IMR-90 (cell line): Measurements from ENCODE around the gene APOC4. TPM values are rescaled to one million over a fixed set of nuclear protein-coding genes. Genes with fewer than 3 reads are reported as not detected.

Experiments
- ATAC-seq: fragments of 200-7000 bp; cut with Tn5 transposase; 2 replicates; pipeline ENCODE4 v1.9.1; 2020; ENCODE audit warnings: low read depth, mild to moderate bottlenecking, moderate library complexity
- BruUV-seq: library from RNA; stranded (reverse); fragments of 400-500 nt; replicated peaks from 2 replicates; lab custom pipeline; 2021; lab: Mats Ljungman, UMichigan
- CTCF ChIA-PET: fragments of 300-600 bp; formaldehyde crosslinking; extraction: SDS; loops from one replicate; lab custom pipeline; 2021; ENCODE audit warnings: antibody characterized with exemption; lab: Yijun Ruan, JAX
- POLR2A ChIA-PET: fragments of 300-600 bp; sonication (Branson Sonifier 250); formaldehyde crosslinking; loops from one replicate; lab custom pipeline; 2022; ENCODE audit warnings: antibody characterized with exemption; ENCODE audit not compliant: unreplicated experiment; lab: Charles Lee
- DNase-seq: peaks from one replicate; pipeline ENCODE4 v3.0.0; 2013
- H2AFZ ChIP-seq: replicated peaks from 2 replicates; pipeline ENCODE3; 2013; ENCODE audit warnings: low read length, mild to moderate bottlenecking; ENCODE audit not compliant: poor library complexity
- H2AK5ac ChIP-seq: 2 replicates; pipeline ENCODE4 v1.6.1; 2013; ENCODE audit warnings: low read depth, low read length, inconsistent platforms
- H2AK9ac ChIP-seq: replicated peaks from 2 replicates; pipeline ENCODE3; 2013; ENCODE audit warnings: mild to moderate bottlenecking, low read depth, low read length, moderate library complexity; ENCODE audit not compliant: poor library complexity
- H2BK120ac ChIP-seq: 2 replicates; pipeline ENCODE4 v1.6.1; 2013; ENCODE audit warnings: low read depth, low read length, inconsistent platforms
- H2BK15ac ChIP-seq: 3 replicates; pipeline ENCODE4 v1.6.1; 2013; ENCODE audit warnings: low read depth, low read length, inconsistent platforms
- H2BK20ac ChIP-seq: 2 replicates; pipeline ENCODE4 v1.6.1; 2013; ENCODE audit warnings: low read depth, mild to moderate bottlenecking, inconsistent platforms, low read length, moderate library complexity
- H2BK5ac ChIP-seq: 2 replicates; pipeline ENCODE4 v1.6.1; 2013; ENCODE audit warnings: mild to moderate bottlenecking, low read depth, low read length, inconsistent platforms; ENCODE audit not compliant: poor library complexity, severe bottlenecking
- H3K14ac ChIP-seq: replicated peaks from 2 replicates; pipeline ENCODE4 v1.6.1; 2013; ENCODE audit warnings: low read depth, low read length, inconsistent platforms
- H3K18ac ChIP-seq: 2 replicates; pipeline ENCODE4 v1.6.1; 2013; ENCODE audit warnings: low read depth, low read length, control low read depth
- H3K23ac ChIP-seq: 2 replicates; pipeline ENCODE4 v1.6.1; 2013; ENCODE audit warnings: low read depth, low read length, inconsistent platforms
- H3K27ac ChIP-seq: 2 replicates; pipeline ENCODE4 v1.5.1; 2013; ENCODE audit warnings: mild to moderate bottlenecking, control low read depth, low read length; ENCODE audit not compliant: insufficient read depth
- H3K27me3 ChIP-seq: 2 replicates; pipeline ENCODE4 v1.6.1; 2013; ENCODE audit warnings: low read length; ENCODE audit not compliant: control insufficient read depth, insufficient read depth
- H3K36me3 ChIP-seq: 2 replicates; pipeline ENCODE4 v1.6.1; 2013; ENCODE audit warnings: low read length, mixed read lengths; ENCODE audit not compliant: control insufficient read depth, insufficient read depth
- H3K4ac ChIP-seq: 2 replicates; pipeline ENCODE4 v1.6.1; 2013; ENCODE audit warnings: low read depth, low read length, inconsistent platforms
- H3K4me1 ChIP-seq: 2 replicates; pipeline ENCODE4 v1.6.1; 2013; ENCODE audit warnings: low read length, mixed read lengths; ENCODE audit not compliant: control insufficient read depth, insufficient read depth
- H3K4me2 ChIP-seq: 2 replicates; pipeline ENCODE4 v1.6.1; 2013; ENCODE audit warnings: low read depth, mild to moderate bottlenecking, control low read depth, low read length, moderate library complexity
- H3K4me3 ChIP-seq: 2 replicates; pipeline ENCODE4 v1.5.1; 2013; ENCODE audit warnings: low read depth, mild to moderate bottlenecking, control low read depth, low read length, moderate library complexity; ENCODE audit not compliant: insufficient read depth
- H3K56ac ChIP-seq: 2 replicates; pipeline ENCODE4 v1.6.1; 2013; ENCODE audit warnings: low read length, inconsistent platforms; ENCODE audit not compliant: insufficient read depth; ENCODE audit errors: extremely low read depth
- H3K79me1 ChIP-seq, 2 experiments: 2 replicates each; pipeline ENCODE4 v1.6.1; 2013; ENCODE audit warnings: low read length in 2 of 2, inconsistent platforms in 1 of 2, low read depth in 1 of 2
- H3K9ac ChIP-seq: 2 replicates; pipeline ENCODE4 v1.6.1; 2013; ENCODE audit warnings: low read depth, low read length, control low read depth
- H3K9me1 ChIP-seq: 2 replicates; pipeline ENCODE4 v1.6.1; 2013; ENCODE audit warnings: low read length, inconsistent platforms; ENCODE audit not compliant: insufficient read depth
- H3K9me3 ChIP-seq: 2 replicates; pipeline ENCODE4 v1.6.1; 2013; ENCODE audit warnings: low read length; ENCODE audit not compliant: control insufficient read depth, insufficient read depth
- H4K20me1 ChIP-seq: 2 replicates; pipeline ENCODE4 v1.6.1; 2013; ENCODE audit warnings: low read length, inconsistent platforms; ENCODE audit not compliant: insufficient read depth
- H4K5ac ChIP-seq: 2 replicates; pipeline ENCODE4 v1.6.1; 2013; ENCODE audit warnings: mild to moderate bottlenecking, low read depth, low read length, control low read depth
- H4K8ac ChIP-seq, 2 experiments: 2 replicates each; pipeline ENCODE4 v1.6.1; 2013; ENCODE audit warnings: low read depth in 2 of 2, low read length in 2 of 2, control low read depth in 1 of 2, inconsistent platforms in 1 of 2
- H4K91ac ChIP-seq: 2 replicates; pipeline ENCODE4 v1.6.1; 2013; ENCODE audit warnings: low read depth, low read length, inconsistent platforms; ENCODE audit not compliant: insufficient read depth
- BHLHE40 ChIP-seq: fragments of 150-350 bp; IDR thresholded peaks from 2 replicates; pipeline ENCODE4 v1.6.1; 2016; ENCODE audit warnings: mild to moderate bottlenecking, low read depth, low read length
- CEBPB ChIP-seq: IDR thresholded peaks from 2 replicates; pipeline ENCODE4 v1.6.1; 2012; ENCODE audit warnings: low read depth, low read length, improper control_type of control experiment
- CHD1 ChIP-seq: IDR thresholded peaks from 2 replicates; pipeline ENCODE4 v1.6.1; 2012; ENCODE audit warnings: low read depth, low read length, improper control_type of control experiment
- CTCF ChIP-seq: conservative IDR thresholded peaks from 2 replicates; pipeline ENCODE4 v1.5.1; 2012; ENCODE audit warnings: mild to moderate bottlenecking, low read depth, low read length, improper control_type of control experiment
- ELK1 ChIP-seq: fragments of 150-350 bp; IDR thresholded peaks from 2 replicates; pipeline ENCODE4 v1.6.1; 2016; ENCODE audit warnings: low read depth, mild to moderate bottlenecking, low read length, moderate library complexity, borderline replicate concordance
- FOS ChIP-seq: fragments of 150-350 bp; IDR thresholded peaks from 2 replicates; pipeline ENCODE4 v1.6.1; 2016; ENCODE audit warnings: low read depth, low read length
- MAFK ChIP-seq: IDR thresholded peaks from 2 replicates; pipeline ENCODE4 v1.6.1; 2012; ENCODE audit warnings: low read depth, low read length, improper control_type of control experiment
- MAZ ChIP-seq: IDR thresholded peaks from 2 replicates; pipeline ENCODE4 v1.6.1; 2012; ENCODE audit warnings: low read depth, mild to moderate bottlenecking, low read length, improper control_type of control experiment, moderate library complexity, borderline replicate concordance
- NFE2L2 ChIP-seq: fragments of 150-350 bp; IDR thresholded peaks from 2 replicates; pipeline ENCODE4 v1.6.1; 2016; ENCODE audit warnings: low read depth, mild to moderate bottlenecking, low read length
- POLR2A ChIP-seq: IDR thresholded peaks from 2 replicates; pipeline ENCODE4 v1.6.1; 2012; ENCODE audit warnings: mild to moderate bottlenecking, low read depth, low read length
- RAD21 ChIP-seq: IDR thresholded peaks from 2 replicates; pipeline ENCODE4 v1.6.1; 2012; ENCODE audit warnings: low read length, improper control_type of control experiment
- RFX5 ChIP-seq: IDR thresholded peaks from 2 replicates; pipeline ENCODE4 v1.8.0; 2012; ENCODE audit warnings: low read depth, mild to moderate bottlenecking, low read length, moderate library complexity
- SMC3 ChIP-seq: fragments of 150-350 bp; IDR thresholded peaks from 2 replicates; pipeline ENCODE4 v1.6.1; 2016; ENCODE audit warnings: low read depth, mild to moderate bottlenecking, antibody characterized with exemption, low read length, moderate library complexity
- USF2 ChIP-seq: fragments of 150-350 bp; IDR thresholded peaks from 2 replicates; pipeline ENCODE4 v1.6.1; 2017; ENCODE audit warnings: mild to moderate bottlenecking, antibody characterized with exemption, low read length, low read depth
- WGBS, 2 experiments: methylation state at CpG; one replicate each; pipeline versions ENCODE4 v1.1.5 to v1.1.7; 2013; ENCODE audit warnings: missing lambda C conversion rate in 2 of 2; ENCODE audit not compliant: insufficient read length in 1 of 2; ENCODE audit errors: extremely low coverage in 2 of 2; 5-methylcytosine and 5-hydroxymethylcytosine counted together
- dilution Hi-C: fragments of 300-500 bp; cut with HindIII; formaldehyde crosslinking; loops from one replicate; pipeline ENCODE4 v1.14.3; 2018; ENCODE audit warnings: low sequenced_read_pairs; ENCODE audit not compliant: unreplicated experiment
- in situ Hi-C: fragments of 300-500 bp; cut with MboI; formaldehyde crosslinking; loops from 3 replicates; pipeline ENCODE4 v1.14.3; 2019; ENCODE audit warnings: low sequenced_read_pairs, inconsistent platforms, mixed read lengths
- intact Hi-C: fragments of 100-400 bp; cut with micrococcal nuclease; formaldehyde crosslinking; loops from 2 replicates; pipeline ENCODE4 v1.10.0; 2022
- polyA plus RNA-seq, 3 experiments: library from polyadenylated mRNA; depleted of rRNA; stranded (reverse); fragments of >200 nt; gene quantifications; 2 replicates each; pipeline ENCODE4 v1.2.3, GENCODE V29; 2012; ENCODE audit warnings: low replicate concordance in 1 of 3
- total RNA-seq: library from RNA; depleted of rRNA; stranded (reverse); fragments of >200 nt; gene quantifications from 2 replicates; pipeline ENCODE4 v1.2.3, GENCODE V29; 2012

APOC4 gene
- total and polyA plus RNA-seq, 2 of the 4 experiments (the other 2 are of a cell fraction), result not detected

- Histone ChIP-seq H3K79me1 (no peaks in the 10 kb centered on the region; a peak in 2 of 4 replicates), H3K18ac (no peak overlapping the region), H3K56ac (no peak overlapping the region), H3K4me3 (no peak overlapping the region), H3K9me3 (no peaks in the 10 kb centered on the region), H3K9me1 (no peaks in the 10 kb centered on the region), H3K14ac (no peak overlapping the region), H3K4me1 (peaks cover 3% of the 10 kb centered on the region; the same call in 1 of the 2 replicates), H2AK5ac (no peak overlapping the region; the same call in 1 of the 2 replicates), H3K4me2 (no peak overlapping the region), H2AFZ (peak overlapping the region; percentile 50), H4K8ac (no peak overlapping the region; a peak in 1 of 4 replicates), H4K91ac (no peak overlapping the region), H3K4ac (no peak overlapping the region), H2BK5ac (no peak overlapping the region), H3K9ac (no peak overlapping the region), H3K36me3 (peaks cover 22% of the 10 kb centered on the region), H3K27ac (no peak overlapping the region), H4K20me1 (peaks cover 4% of the 10 kb centered on the region; the same call in 1 of the 2 replicates), H3K23ac (no peak overlapping the region), H2BK20ac (no peak overlapping the region), H3K27me3 (peaks cover 8% of the 10 kb centered on the region), H4K5ac (no peak overlapping the region), H2BK120ac (no peak overlapping the region), H2BK15ac (no peak overlapping the region), H2AK9ac (peak overlapping the region; percentile 52)
- no TSS peak for BruUV-seq
- peak; percentile 88 for ATAC-seq
- peak; percentile 49 for DNase-seq
- whole genome bisulfite sequencing, 2 experiments, result 30% methylated on average over 9 of the region's 24 CpGs; no CpG with 5 or more reads in 1 of the 2 experiments
- ChIA-PET CTCF (interaction anchor here (1.6 kb wide), 1 partner anchor 48 kb away, joined by 10 read pairs; no protein-coding TSS in a partner anchor), POLR2A (no interaction called here)
- in situ Hi-C loops, result no loop called here
- dilution Hi-C loops, result no loop called here
- intact Hi-C loops, result loop anchor here (1.0 to 2.0 kb wide), 3 partner anchors 47 to 155 kb away; no protein-coding TSS in a partner anchor
- TF ChIP-seq MAZ (no peak), FOS (no peak), MAFK (no peak), CEBPB (no peak), SMC3 (peak; percentile 87), NFE2L2 (no peak), RFX5 (no peak), POLR2A (no peak), CTCF (peak; percentile 95), RAD21 (peak; percentile 86), BHLHE40 (no peak), ELK1 (no peak), CHD1 (no peak), USF2 (no peak)
These were observed 38.2 kb upstream of the APOC4 start for GRCh38 chr19:44903602-44904425.
